Neuronal stem cell (in vitro differentiated cells): ENCODE measurements around the gene TMEM129.
A peak's percentile ranks its signal among the peaks of the same experiment; 100 is the strongest.
"Not testable (repeated sequence)": the region's sequence is repeated elsewhere in the genome, so short reads cannot be mapped to it uniquely, and the experiment has no call there.

ENCODE experiments used
- DNase-seq: peaks from one replicate; pipeline ENCODE4 v3.0.0-alpha.2; 2013; ENCODE audit warnings: low spot score
- H2AFZ ChIP-seq: one replicate; pipeline ENCODE4 v1.6.1; 2013; ENCODE audit warnings: mild to moderate bottlenecking, low read length, inconsistent platforms
- H2AK5ac ChIP-seq: 2 replicates; pipeline ENCODE4 v1.6.1; 2013; ENCODE audit warnings: low read depth, mild to moderate bottlenecking, inconsistent platforms, low read length, moderate library complexity, mixed read lengths
- H2BK120ac ChIP-seq: 2 replicates; pipeline ENCODE4 v1.6.1; 2013; ENCODE audit warnings: low read depth, mild to moderate bottlenecking, inconsistent platforms, low read length, moderate library complexity, mixed read lengths
- H2BK12ac ChIP-seq: one replicate; pipeline ENCODE4 v1.6.1; 2013; ENCODE audit warnings: low read length, inconsistent platforms
- H2BK15ac ChIP-seq: 2 replicates; pipeline ENCODE4 v1.6.1; 2013; ENCODE audit warnings: mild to moderate bottlenecking, low read length, inconsistent platforms, mixed read lengths
- H2BK5ac ChIP-seq: one replicate; pipeline ENCODE4 v1.6.1; 2013; ENCODE audit warnings: inconsistent platforms, mild to moderate bottlenecking, low read length, moderate library complexity
- H3K14ac ChIP-seq: one replicate; pipeline ENCODE4 v1.6.1; 2013; ENCODE audit warnings: low read length, inconsistent platforms
- H3K18ac ChIP-seq: 2 replicates; pipeline ENCODE4 v1.6.1; 2013; ENCODE audit warnings: low read length, inconsistent platforms
- H3K23ac ChIP-seq: 2 replicates; pipeline ENCODE4 v1.6.1; 2013; ENCODE audit warnings: low read depth, mild to moderate bottlenecking, mixed read lengths, low read length, inconsistent platforms; ENCODE audit not compliant: poor library complexity
- H3K27ac ChIP-seq: replicated peaks from 3 replicates; pipeline ENCODE4 v1.5.1; 2013; ENCODE audit warnings: low read length, inconsistent platforms
- H3K27me3 ChIP-seq, 3 experiments: 2 replicates each; pipeline ENCODE4 v1.6.1; 2013; ENCODE audit warnings: low read length in 3 of 3, mild to moderate bottlenecking in 2 of 3, inconsistent platforms in 1 of 3, low read depth in 1 of 3, mixed read lengths in 1 of 3, moderate library complexity in 1 of 3; ENCODE audit not compliant: control insufficient read depth in 3 of 3, insufficient read depth in 3 of 3
- H3K36me3 ChIP-seq, 2 donors: replicated peaks in 1 of 2; 2 replicates each; pipeline ENCODE4 v1.6.1; 2013; ENCODE audit warnings: low read length in 2 of 2; ENCODE audit not compliant: control insufficient read depth in 2 of 2, insufficient read depth in 2 of 2
- H3K4ac ChIP-seq: 2 replicates; pipeline ENCODE4 v1.6.1; 2013; ENCODE audit warnings: inconsistent platforms, mild to moderate bottlenecking, low read length, moderate library complexity
- H3K4me1 ChIP-seq, 2 donors: 1 replicate in 1 of 2; 2 replicates in 1 of 2; pipeline ENCODE4 v1.6.1; 2013; ENCODE audit warnings: low read length in 2 of 2, low read depth in 1 of 2; ENCODE audit not compliant: control insufficient read depth in 2 of 2, insufficient read depth in 1 of 2
- H3K4me2 ChIP-seq: one replicate; pipeline ENCODE4 v1.6.1; 2013; ENCODE audit warnings: mild to moderate bottlenecking, low read length, inconsistent platforms; ENCODE audit not compliant: insufficient read depth, poor library complexity, severe bottlenecking
- H3K4me3 ChIP-seq, 2 donors: 2 replicates each; pipeline ENCODE4 v1.5.1; 2013; ENCODE audit warnings: low read length in 2 of 2, mild to moderate bottlenecking in 2 of 2, inconsistent platforms in 1 of 2, moderate library complexity in 1 of 2
- H3K79me1 ChIP-seq: one replicate; pipeline ENCODE4 v1.6.1; 2013; ENCODE audit warnings: low read depth, mild to moderate bottlenecking, inconsistent platforms, low read length, moderate library complexity
- H3K9ac ChIP-seq: one replicate; pipeline ENCODE4 v1.6.1; 2013; ENCODE audit warnings: mild to moderate bottlenecking, low read depth, low read length, inconsistent platforms; ENCODE audit not compliant: poor library complexity
- H3K9me3 ChIP-seq, 2 donors: replicated peaks in 1 of 2; 2 replicates each; pipeline versions ENCODE3 to v1.6.1; 2013; ENCODE audit warnings: low read length in 2 of 2, mild to moderate bottlenecking in 2 of 2, inconsistent platforms in 1 of 2, low read depth in 1 of 2, mixed read lengths in 1 of 2, moderate library complexity in 1 of 2; ENCODE audit not compliant: control insufficient read depth in 2 of 2, insufficient read depth in 1 of 2
- H4K8ac ChIP-seq: one replicate; pipeline ENCODE4 v1.6.1; 2013; ENCODE audit warnings: low read depth, mild to moderate bottlenecking, inconsistent platforms, low read length, moderate library complexity
- H4K91ac ChIP-seq: one replicate; pipeline ENCODE4 v1.6.1; 2013; ENCODE audit warnings: low read length, low read depth, mild to moderate bottlenecking, inconsistent platforms; ENCODE audit not compliant: poor library complexity
- WGBS, 2 donors: extraction: QIAGEN DNeasy Blood & Tissue Kit; methylation state at CpG; one replicate each; pipeline ENCODE4 v1.1.7; 2013; ENCODE audit warnings: missing lambda C conversion rate in 2 of 2, mixed read lengths in 1 of 2; ENCODE audit not compliant: insufficient read length in 2 of 2, insufficient replicate concordance in 1 of 2; ENCODE audit errors: extremely low coverage in 2 of 2; 5-methylcytosine and 5-hydroxymethylcytosine counted together

Gene TMEM129

DNA sequence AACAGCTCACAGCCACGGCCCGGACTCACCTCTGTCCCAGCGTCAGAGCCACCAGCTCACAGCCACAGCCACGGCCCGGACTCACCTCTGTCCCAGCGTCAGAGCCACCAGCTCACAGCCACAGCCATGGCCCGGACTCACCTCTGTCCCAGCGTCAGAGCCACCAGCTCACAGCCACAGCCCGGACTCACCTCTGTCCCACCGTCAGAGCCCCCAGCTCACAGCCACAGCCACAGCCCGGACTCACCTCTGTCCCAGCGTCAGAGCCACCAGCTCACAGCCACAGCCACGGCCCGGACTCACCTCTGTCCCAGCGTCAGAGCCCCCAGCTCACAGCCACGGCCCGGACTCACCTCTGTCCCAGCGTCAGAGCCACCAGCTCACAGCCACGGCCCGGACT, 50.1 kb downstream of the TMEM129 start:
- H3K9me3 ChIP-seq, H4K91ac ChIP-seq: not testable (repeated sequence)
- WGBS, 2 donors = no CpG with 5 or more reads among the region's 20 CpGs

GRCh38 chr4:1670279-1670678, 50.8 kb downstream of the TMEM129 start:
- peak overlapping the region; percentile 70 for H2AK5ac ChIP-seq
- no peak overlapping the region for H2BK120ac ChIP-seq
- H3K4me2 ChIP-seq = no peak overlapping the region
- no peak overlapping the region for H2BK12ac ChIP-seq
- peak overlapping the region; percentile 48 for H2BK5ac ChIP-seq
- H3K23ac ChIP-seq = peak overlapping the region; percentile 50
- no peak overlapping the region for H2BK15ac ChIP-seq
- H3K4me1 ChIP-seq = peaks cover 4 to 5% of the 10 kb centered on the region in 2 donors
- H4K8ac ChIP-seq = no peak overlapping the region
- peaks cover 1% of the 10 kb centered on the region for H3K79me1 ChIP-seq
- no peaks in the 10 kb centered on the region for H3K9me3 ChIP-seq
- WGBS, 2 donors = no CpG with 5 or more reads among the region's 11 CpGs
- no peak overlapping the region for H3K27ac ChIP-seq
- no peak overlapping the region for H4K91ac ChIP-seq
- no peak overlapping the region for H2AFZ ChIP-seq
- peak overlapping the region; percentile 50 for H3K14ac ChIP-seq
- no peaks in the 10 kb centered on the region for H3K36me3 ChIP-seq
- peak overlapping the region; percentile 78 for H3K18ac ChIP-seq
- H3K27me3 ChIP-seq = peaks cover 0 to 7% (median 0%) of the 10 kb centered on the region in 3 experiments
- peak overlapping the region in 1 of 2 donors; percentile 3 for H3K4me3 ChIP-seq
- no peak overlapping the region for H3K9ac ChIP-seq
- peak overlapping the region; percentile 66 for H3K4ac ChIP-seq
- no peak for DNase-seq

More for the DNA sequence above, 50.1 kb downstream of the TMEM129 start:
- not testable (repeated sequence) for H2BK120ac ChIP-seq, H3K23ac ChIP-seq, H3K4me3 ChIP-seq, H3K79me1 ChIP-seq, H3K4ac ChIP-seq, H3K4me1 ChIP-seq, H3K4me2 ChIP-seq, H2AFZ ChIP-seq, DNase-seq, H2AK5ac ChIP-seq, H3K9ac ChIP-seq, H2BK12ac ChIP-seq, H3K36me3 ChIP-seq, H3K27ac ChIP-seq, H2BK15ac ChIP-seq
- Histone ChIP-seq H3K14ac (peak overlapping the region; percentile 6), H3K18ac (peak overlapping the region; percentile 79), H4K8ac (peak overlapping the region; percentile 58), H2BK5ac (peak overlapping the region; percentile 48), H3K27me3 (peaks cover 0 to 12% (median 0%) of the 10 kb centered on the region in 3 experiments)

- no peaks in the 10 kb centered on the region for H3K9me3 ChIP-seq
- peaks cover 0 to 3% (median 0%) of the 10 kb centered on the region in 3 experiments for H3K27me3 ChIP-seq
- no peak for DNase-seq
- no peaks in the 10 kb centered on the region for H3K79me1 ChIP-seq
- no peak overlapping the region for H2BK5ac ChIP-seq
- peak overlapping the region; percentile 50 for H3K23ac ChIP-seq
- H2BK15ac ChIP-seq = no peak overlapping the region
- no peak overlapping the region for H4K91ac ChIP-seq
- H3K4me3 ChIP-seq = no peak overlapping the region
- no peak overlapping the region for H3K4ac ChIP-seq
- H4K8ac ChIP-seq = no peak overlapping the region
- no peaks in the 10 kb centered on the region for H3K36me3 ChIP-seq
- no peak overlapping the region for H3K27ac ChIP-seq
- H2BK120ac ChIP-seq = no peak overlapping the region
- peaks cover 3 to 5% of the 10 kb centered on the region in 2 donors for H3K4me1 ChIP-seq
- no peak overlapping the region for H3K18ac ChIP-seq
- no peak overlapping the region for H3K4me2 ChIP-seq
- no CpG with 5 or more reads among the region's 21 CpGs for WGBS, 2 donors
- H2AK5ac ChIP-seq = no peak overlapping the region
- no peak overlapping the region for H2AFZ ChIP-seq
- no peak overlapping the region for H3K9ac ChIP-seq
- no peak overlapping the region for H3K14ac ChIP-seq
- no peak overlapping the region for H2BK12ac ChIP-seq
These were observed 51.3 kb downstream of the TMEM129 start for GRCh38 chr4:1669850-1670249.

DNA sequence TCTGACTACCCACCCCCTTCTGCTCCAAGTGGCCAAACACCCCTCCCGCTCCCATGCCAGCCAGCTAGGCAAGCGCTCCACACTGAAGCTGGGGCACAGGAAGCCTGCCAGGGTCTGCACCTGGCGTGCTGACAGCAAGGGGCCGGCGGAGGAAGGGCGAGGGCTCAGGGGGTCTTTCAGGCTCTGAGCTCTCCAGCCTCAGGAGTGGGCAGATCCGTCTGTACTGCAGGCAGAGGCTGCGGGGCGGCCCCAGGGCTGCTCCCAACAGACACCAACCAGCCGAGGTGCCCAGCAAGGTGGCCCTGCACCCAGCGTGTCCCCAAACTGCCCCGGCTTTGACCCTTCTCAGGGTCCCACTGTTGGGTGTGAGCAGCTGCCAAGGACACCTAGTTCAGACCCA, 51.9 kb downstream of the TMEM129 start:
- Histone ChIP-seq H2AFZ (no peak overlapping the region), H3K4ac (no peak overlapping the region), H3K9ac (peak overlapping the region; percentile 55), H3K4me2 (no peak overlapping the region), H2BK120ac (no peak overlapping the region), H2AK5ac (peak overlapping the region; percentile 25), H2BK15ac (no peak overlapping the region), H3K4me3 (no peak overlapping the region), H2BK12ac (no peak overlapping the region), H2BK5ac (no peak overlapping the region), H3K27ac (no peak overlapping the region), H3K4me1 (peaks cover 0 to 2% of the 10 kb centered on the region in 2 donors), H4K8ac (no peak overlapping the region), H3K18ac (peak overlapping the region; percentile 42), H3K23ac (peak overlapping the region; percentile 75), H3K9me3 (no peaks in the 10 kb centered on the region), H4K91ac (no peak overlapping the region), H3K36me3 (no peaks in the 10 kb centered on the region), H3K27me3 (no peaks in the 10 kb centered on the region), H3K79me1 (no peaks in the 10 kb centered on the region), H3K14ac (no peak overlapping the region)
- no peak for DNase-seq
- no CpG with 5 or more reads among the region's 12 CpGs for WGBS, 2 donors
